Mucosa of stomach (tissue), 1 donor: Measurements from ENCODE around the gene DIO2.

Experiments
- H3K27me3 ChIP-seq: one replicate; pipeline ENCODE4 v1.7.0; 2013; ENCODE audit warnings: mild to moderate bottlenecking, low read length; ENCODE audit not compliant: control insufficient read depth, insufficient read depth
- H3K36me3 ChIP-seq: one replicate; pipeline ENCODE4 v1.7.0; 2013; ENCODE audit warnings: low read length; ENCODE audit not compliant: control insufficient read depth, insufficient read depth
- H3K4me1 ChIP-seq: one replicate; pipeline ENCODE4 v1.7.0; 2013; ENCODE audit warnings: mild to moderate bottlenecking, low read length; ENCODE audit not compliant: control insufficient read depth, insufficient read depth
- H3K4me3 ChIP-seq: one replicate; pipeline ENCODE4 v1.7.0; 2013; ENCODE audit warnings: low read length
- H3K9ac ChIP-seq: one replicate; pipeline ENCODE4 v1.7.0; 2013; ENCODE audit warnings: mild to moderate bottlenecking, low read length, moderate library complexity
- H3K9me3 ChIP-seq: one replicate; pipeline ENCODE4 v1.7.0; 2013; ENCODE audit warnings: mild to moderate bottlenecking, low read length, moderate library complexity; ENCODE audit not compliant: control insufficient read depth
- donor health status: Pancreatic carcinoma.

The DIO2 gene

GRCh38 chr14:80152763-80153162, 58.5 kb downstream of the DIO2 start:
- H3K9me3 ChIP-seq: no peaks in the 10 kb centered on the region
- H3K9ac ChIP-seq: no peak overlapping the region
- H3K4me1 ChIP-seq: no peaks in the 10 kb centered on the region
- H3K27me3 ChIP-seq: no peaks in the 10 kb centered on the region
- H3K4me3 ChIP-seq: no peak overlapping the region
- H3K36me3 ChIP-seq: no peaks in the 10 kb centered on the region

- Histone ChIP-seq H3K27me3 (no peaks in the 10 kb centered on the region), H3K36me3 (no peaks in the 10 kb centered on the region), H3K4me3 (no peak overlapping the region), H3K4me1 (no peaks in the 10 kb centered on the region), H3K9me3 (no peaks in the 10 kb centered on the region), H3K9ac (no peak overlapping the region)
Observed at GRCh38 chr14:80152166-80152565, 59.1 kb downstream of the DIO2 start.

- Histone ChIP-seq H3K9ac (no peak overlapping the region), H3K27me3 (no peaks in the 10 kb centered on the region), H3K36me3 (no peaks in the 10 kb centered on the region), H3K4me3 (no peak overlapping the region), H3K9me3 (no peaks in the 10 kb centered on the region), H3K4me1 (no peaks in the 10 kb centered on the region)
Observed at GRCh38 chr14:80150301-80150700, 61.0 kb downstream of the DIO2 start.
